Measurements from ENCODE around the gene OR10H2.
"Not testable (repeated sequence)": the region's sequence is repeated elsewhere in the genome, so short reads cannot be mapped to it uniquely, and the experiment has no call there.

Gene OR10H2

DNA sequence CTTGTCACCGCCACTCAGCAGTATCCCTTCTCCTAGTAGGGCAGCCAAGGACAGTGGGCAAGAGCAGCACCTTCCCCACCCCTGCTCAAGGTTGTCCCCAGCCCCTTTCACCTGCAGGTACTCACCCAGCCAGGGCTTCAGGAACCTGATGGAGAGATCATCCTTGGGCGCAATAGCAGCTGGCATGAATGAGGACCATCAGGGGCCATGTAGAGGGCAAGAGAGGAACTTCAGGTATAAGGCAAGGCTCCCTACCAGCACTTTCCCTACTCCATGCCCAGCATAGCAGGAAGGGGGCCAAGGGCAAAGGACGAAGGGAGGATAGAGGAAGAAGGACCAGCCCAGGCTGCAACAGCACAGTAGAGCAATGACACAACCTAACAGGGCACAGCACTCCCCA lies 46.3 kb downstream of the OR10H2 start:
- not testable (repeated sequence) for DNase-seq

DNA sequence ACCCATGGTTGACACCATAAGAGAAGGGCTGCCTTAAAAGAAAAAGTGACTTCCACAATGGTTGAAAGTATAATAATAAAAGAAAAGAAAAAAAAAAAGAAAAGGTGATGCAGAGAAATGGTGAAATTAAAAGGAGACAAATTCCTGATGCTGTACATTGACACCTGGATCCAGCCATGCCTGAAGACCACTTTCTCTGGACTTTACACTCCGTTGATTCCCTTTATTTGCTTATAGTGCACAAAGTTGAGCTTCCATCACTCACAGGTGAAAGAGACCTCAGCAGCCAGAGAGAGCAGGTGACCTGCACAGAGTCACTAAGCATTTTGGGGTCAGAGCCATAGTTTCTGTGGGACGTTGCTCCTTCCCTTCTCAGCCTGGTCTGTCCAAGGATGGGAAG lies 47.4 kb downstream of the OR10H2 start:
- DNase-seq: no peak

DNA sequence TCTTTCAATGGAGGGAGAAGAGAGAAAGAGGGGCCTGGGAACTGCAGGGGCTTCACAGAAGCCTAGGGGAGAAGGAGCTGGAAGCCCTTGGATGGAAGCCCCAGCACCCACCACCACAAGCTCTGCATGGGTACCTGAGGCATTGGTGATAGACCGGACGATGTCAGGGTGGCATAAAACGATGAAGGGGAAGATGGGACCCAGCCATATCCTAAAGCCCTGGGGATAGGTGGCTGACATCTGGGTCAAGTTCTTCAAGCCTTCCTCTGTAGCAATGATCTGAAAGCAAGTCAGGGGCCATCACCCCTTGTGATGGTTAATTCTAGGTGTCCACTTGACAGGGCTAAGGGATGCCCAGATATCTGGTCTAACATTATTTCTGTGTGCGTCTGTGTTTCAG lies 48.4 kb downstream of the OR10H2 start:
- DNase-seq: no peak

DNA sequence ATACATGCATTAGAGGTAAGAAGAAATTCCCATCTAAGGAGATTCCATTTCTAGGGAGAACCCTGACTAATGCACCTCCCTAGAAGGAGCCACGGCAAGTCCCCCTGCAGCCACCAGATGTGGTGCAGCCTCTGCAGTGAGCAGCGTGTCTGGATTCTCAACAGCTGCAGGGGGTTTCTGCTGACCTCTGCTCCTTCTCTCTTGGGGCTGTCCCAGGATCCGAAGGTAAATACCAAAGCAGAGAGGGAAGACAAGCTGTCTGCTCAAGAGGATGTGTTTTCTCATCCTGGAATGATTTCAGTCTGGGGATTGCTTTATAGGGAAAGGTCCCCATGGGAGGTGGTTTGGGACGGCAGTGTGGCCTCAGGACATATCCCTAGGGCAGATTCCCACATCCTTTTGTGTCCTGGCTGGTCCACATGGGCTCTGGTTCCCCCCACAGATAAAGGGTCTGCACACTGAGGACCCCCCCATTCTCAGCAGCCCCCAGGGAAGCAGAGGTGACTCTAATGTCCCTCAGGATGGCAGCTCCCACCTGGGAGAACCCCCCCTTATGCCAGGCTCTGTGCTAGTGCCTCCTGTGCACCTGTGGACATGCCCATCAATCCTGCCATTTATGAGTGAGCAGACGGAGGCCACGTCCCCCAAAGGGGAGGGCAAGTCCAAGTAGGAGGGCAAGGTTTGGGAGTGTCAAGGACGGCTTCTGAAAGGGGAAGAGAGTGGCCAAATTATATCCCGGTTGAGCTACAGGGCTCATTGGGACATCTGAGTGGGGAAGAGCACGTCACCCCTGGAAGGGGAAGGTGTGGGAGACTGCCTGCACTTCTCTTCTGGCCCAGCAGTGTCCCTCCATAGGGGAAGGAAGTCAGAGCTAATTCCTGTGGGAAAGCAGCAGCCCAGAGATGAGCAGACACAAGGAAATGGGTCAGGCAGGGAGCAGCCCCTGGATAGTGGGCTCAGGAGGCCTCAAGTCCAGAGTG lies 49.5 kb downstream of the OR10H2 start:
- no peak for DNase-seq
